Heart left ventricle (tissue), 13 donors: ENCODE data around the gene NRSN2.

ENCODE experiments used
- POLR2A ChIP-seq, 2 donors: fragments of 450-650 bp; IDR thresholded peaks; one replicate each; pipeline ENCODE4 v1.6.1; 2017; ENCODE audit warnings: antibody characterized with exemption in 2 of 2, mild to moderate bottlenecking in 2 of 2, moderate library complexity in 2 of 2
- TF ChIP-seq, protein P1 (sequence below), 12 donors: fragments of 200-600 bp; sonication (generic) in 4 of 12; IDR thresholded peaks; one replicate each; pipeline versions ENCODE4 v1.5.0 to v1.8.0; 2018 to 2022; ENCODE audit warnings: antibody characterized with exemption in 12 of 12, mild to moderate bottlenecking in 5 of 12
- donor health status: ischemic (EF 13 %, LVEDD 7.1; RV severe dilation, severe dysfunction).
- donor health status: DM: no; HTN: yes; CAD: no.
- donor health status: DM: no; HTN: no; CAD: no.
- donor health status: ischemic (EF 25% LVEDD 6.9; RV normal size, moderate dysfunction).
- donor health status: ischemic (EF 25% LVEDD 5.7; RV mildly dilated, moderate dysfunction).
- donor health status: ischemic (EF 35%, LVEDD 5.7; RV mildly dilated, moderate dysfunction).
- donor health status: nonischemic (EF 11% LVEDD 7.7; RV severe dilation, severe dysfunction).
- donor health status: DM: yes; HTN: yes; CAD: no.
- donor health status: PGD.
- donor health status: ischemic (EF 29% LVEDD 5.4; RV normal size, mild dysfunction).
- donor health status: nonischemic (EF 23%, LVEDD 6.1; RV moderate dilation, normal function).

- TF ChIP-seq, protein P1, sequence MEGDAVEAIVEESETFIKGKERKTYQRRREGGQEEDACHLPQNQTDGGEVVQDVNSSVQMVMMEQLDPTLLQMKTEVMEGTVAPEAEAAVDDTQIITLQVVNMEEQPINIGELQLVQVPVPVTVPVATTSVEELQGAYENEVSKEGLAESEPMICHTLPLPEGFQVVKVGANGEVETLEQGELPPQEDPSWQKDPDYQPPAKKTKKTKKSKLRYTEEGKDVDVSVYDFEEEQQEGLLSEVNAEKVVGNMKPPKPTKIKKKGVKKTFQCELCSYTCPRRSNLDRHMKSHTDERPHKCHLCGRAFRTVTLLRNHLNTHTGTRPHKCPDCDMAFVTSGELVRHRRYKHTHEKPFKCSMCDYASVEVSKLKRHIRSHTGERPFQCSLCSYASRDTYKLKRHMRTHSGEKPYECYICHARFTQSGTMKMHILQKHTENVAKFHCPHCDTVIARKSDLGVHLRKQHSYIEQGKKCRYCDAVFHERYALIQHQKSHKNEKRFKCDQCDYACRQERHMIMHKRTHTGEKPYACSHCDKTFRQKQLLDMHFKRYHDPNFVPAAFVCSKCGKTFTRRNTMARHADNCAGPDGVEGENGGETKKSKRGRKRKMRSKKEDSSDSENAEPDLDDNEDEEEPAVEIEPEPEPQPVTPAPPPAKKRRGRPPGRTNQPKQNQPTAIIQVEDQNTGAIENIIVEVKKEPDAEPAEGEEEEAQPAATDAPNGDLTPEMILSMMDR (IDR thresholded peaks at IDR 0.05): no peak
- TF ChIP-seq POLR2A (IDR thresholded peaks at IDR 0.05): no peak
These were observed 28.5 kb downstream of the NRSN2 start for GRCh38 chr20:375265-375889.
